ENCODE measurements around the gene NPPA. TPM values are rescaled to one million over a fixed set of nuclear protein-coding genes. Genes with fewer than 3 reads are reported as not detected.

NPPA gene
- total and polyA plus RNA-seq, 2 donors (not counting 1 experiment from before 2014, with no cell fraction given) = not detected

- no peak for DNase-seq (ENCODE audit: low read depth in 2 of 2)
- no peak for TF ChIP-seq CTCF (conservative IDR thresholded peaks at IDR 0.05 in 1 of 2, IDR thresholded peaks at IDR 0.05 in 1 of 2; ENCODE audit: low read depth in 1 of 2, low read length in 2 of 2)
- TF ChIP-seq EZH2 (IDR thresholded peaks at IDR 0.05; ENCODE audit: low read length, missing control alignments) = no peak
- no peak overlapping the region for H3K27ac ChIP-seq (ENCODE audit: insufficient read depth, low read length)
- no peaks in the 10 kb centered on the region for H3K79me2 ChIP-seq (ENCODE audit: control insufficient read depth, insufficient read depth, low read length)
- no peaks in the 10 kb centered on the region for H3K9me3 ChIP-seq (ENCODE audit: control insufficient read depth, insufficient read depth, low read depth, low read length)
- no peaks in the 10 kb centered on the region for H4K20me1 ChIP-seq (ENCODE audit: control insufficient read depth, extremely low read depth, insufficient read depth, low read length)
- H3K36me3 ChIP-seq (ENCODE audit: control insufficient read depth, insufficient read depth, low read length) = no peaks in the 10 kb centered on the region
- peaks cover 29% of the 10 kb centered on the region for H3K27me3 ChIP-seq (ENCODE audit: control insufficient read depth, insufficient read depth, low read length)
- H3K9ac ChIP-seq (ENCODE audit: insufficient read depth, low read length) = no peak overlapping the region
- H2AFZ ChIP-seq (ENCODE audit: low read length) = no peak overlapping the region
- H3K4me3 ChIP-seq (replicated peaks in 1 of 4; ENCODE audit: control extremely low read depth in 1 of 4, insufficient read depth in 1 of 4, low read depth in 3 of 4, low read length in 4 of 4) = no peak overlapping the region
- H3K4me2 ChIP-seq (ENCODE audit: extremely low read depth, insufficient read depth, low read length) = no peak overlapping the region
- no peaks in the 10 kb centered on the region for H3K4me1 ChIP-seq (ENCODE audit: control insufficient read depth, extremely low read depth, insufficient read depth, low read length)
Observed at GRCh38 chr1:11874624-11875023, 27.0 kb upstream of the NPPA start.

DNA sequence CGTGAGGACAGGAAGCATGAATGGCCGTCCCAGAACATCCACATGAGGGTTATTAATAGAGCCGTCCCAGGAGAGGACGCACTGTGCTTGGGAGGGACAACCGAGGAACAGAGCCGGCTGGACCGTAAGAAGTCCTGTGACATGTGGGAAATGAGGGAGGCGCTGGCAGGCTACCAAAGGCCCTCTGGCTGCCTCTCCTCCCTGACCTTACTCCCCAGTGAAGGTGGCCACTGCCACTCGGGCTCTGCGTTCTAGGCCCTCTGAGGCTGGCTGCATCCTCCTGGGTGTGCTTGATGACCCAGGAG, 26.6 kb upstream of the NPPA start:
- Histone ChIP-seq H3K9me3 (ENCODE audit: control insufficient read depth, insufficient read depth, low read depth, low read length) (no peaks in the 10 kb centered on the region), H2AFZ (ENCODE audit: low read length) (no peak overlapping the region), H3K4me2 (ENCODE audit: extremely low read depth, insufficient read depth, low read length) (no peak overlapping the region), H3K79me2 (ENCODE audit: control insufficient read depth, insufficient read depth, low read length) (no peaks in the 10 kb centered on the region), H3K27me3 (ENCODE audit: control insufficient read depth, insufficient read depth, low read length) (peaks cover 30% of the 10 kb centered on the region), H3K9ac (ENCODE audit: insufficient read depth, low read length) (no peak overlapping the region), H3K27ac (ENCODE audit: insufficient read depth, low read length) (no peak overlapping the region), H3K4me1 (ENCODE audit: control insufficient read depth, extremely low read depth, insufficient read depth, low read length) (no peaks in the 10 kb centered on the region), H4K20me1 (ENCODE audit: control insufficient read depth, extremely low read depth, insufficient read depth, low read length) (no peaks in the 10 kb centered on the region), H3K36me3 (ENCODE audit: control insufficient read depth, insufficient read depth, low read length) (no peaks in the 10 kb centered on the region), H3K4me3 (replicated peaks in 1 of 4; ENCODE audit: control extremely low read depth in 1 of 4, insufficient read depth in 1 of 4, low read depth in 3 of 4, low read length in 4 of 4) (no peak overlapping the region)
- TF ChIP-seq EZH2 (IDR thresholded peaks at IDR 0.05; ENCODE audit: low read length, missing control alignments) (no peak), CTCF (conservative IDR thresholded peaks at IDR 0.05 in 1 of 2, IDR thresholded peaks at IDR 0.05 in 1 of 2; ENCODE audit: low read depth in 1 of 2, low read length in 2 of 2) (no peak)
- no peak for DNase-seq (ENCODE audit: low read depth in 2 of 2)

DNA sequence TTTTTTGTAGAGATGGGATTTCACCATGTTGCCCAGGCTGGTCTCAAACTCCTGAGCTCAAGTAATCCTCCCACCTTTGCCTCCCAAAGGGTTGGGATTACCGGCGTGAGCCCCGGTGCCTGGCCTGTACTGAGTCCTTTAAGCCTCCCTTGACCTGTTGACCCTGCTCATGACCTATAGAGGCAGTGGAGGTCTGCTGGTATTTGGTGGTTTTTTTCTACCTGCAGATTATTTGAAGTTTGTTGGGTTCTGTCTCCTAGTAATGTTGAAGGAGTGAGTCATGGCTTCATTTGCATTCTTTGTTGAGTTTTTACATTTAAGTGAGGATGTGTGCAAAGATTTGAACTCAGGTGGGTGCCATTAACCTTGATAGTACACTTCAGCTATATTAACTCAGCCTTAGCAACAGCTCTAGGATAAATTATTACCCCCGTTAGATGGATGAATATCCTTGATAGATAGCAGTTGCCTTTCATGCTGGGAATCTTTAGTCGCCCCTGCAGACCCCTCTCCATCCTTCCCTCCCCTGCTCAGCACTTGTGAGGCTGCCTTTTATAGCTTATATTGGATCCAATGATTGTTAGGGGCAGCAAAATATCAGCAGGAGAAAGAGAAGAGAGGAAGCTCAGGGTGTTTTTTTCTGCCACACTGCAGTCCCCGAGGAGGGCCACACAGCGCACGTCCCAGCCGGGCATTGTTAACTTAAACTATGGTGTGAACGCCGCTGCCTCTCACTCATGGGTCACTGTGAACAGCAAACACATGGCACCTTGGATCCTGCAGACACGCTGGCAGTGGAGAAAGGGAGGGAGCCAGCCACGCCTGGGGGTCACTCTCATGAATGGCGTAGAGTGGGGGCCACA, 26.0 kb upstream of the NPPA start:
- Histone ChIP-seq H3K27ac (ENCODE audit: insufficient read depth, low read length) (no peak overlapping the region), H2AFZ (ENCODE audit: low read length) (no peak overlapping the region), H3K27me3 (ENCODE audit: control insufficient read depth, insufficient read depth, low read length) (peaks cover 28% of the 10 kb centered on the region), H3K36me3 (ENCODE audit: control insufficient read depth, insufficient read depth, low read length) (no peaks in the 10 kb centered on the region), H4K20me1 (ENCODE audit: control insufficient read depth, extremely low read depth, insufficient read depth, low read length) (no peaks in the 10 kb centered on the region), H3K9ac (ENCODE audit: insufficient read depth, low read length) (no peak overlapping the region), H3K4me1 (ENCODE audit: control insufficient read depth, extremely low read depth, insufficient read depth, low read length) (no peaks in the 10 kb centered on the region), H3K4me3 (replicated peaks in 1 of 4; ENCODE audit: control extremely low read depth in 1 of 4, insufficient read depth in 1 of 4, low read depth in 3 of 4, low read length in 4 of 4) (no peak overlapping the region), H3K4me2 (ENCODE audit: extremely low read depth, insufficient read depth, low read length) (no peak overlapping the region), H3K79me2 (ENCODE audit: control insufficient read depth, insufficient read depth, low read length) (no peaks in the 10 kb centered on the region), H3K9me3 (ENCODE audit: control insufficient read depth, insufficient read depth, low read depth, low read length) (no peaks in the 10 kb centered on the region)
- no peak for TF ChIP-seq CTCF (conservative IDR thresholded peaks at IDR 0.05 in 1 of 2, IDR thresholded peaks at IDR 0.05 in 1 of 2; ENCODE audit: low read depth in 1 of 2, low read length in 2 of 2)
- TF ChIP-seq EZH2 (IDR thresholded peaks at IDR 0.05; ENCODE audit: low read length, missing control alignments) = no peak
- no peak for DNase-seq (ENCODE audit: low read depth in 2 of 2)

All from fibroblast of lung (primary cell).